ENCODE measurements around the gene GFOD2. TPM values are rescaled to one million over a fixed set of nuclear protein-coding genes. Genes with fewer than 3 reads are reported as not detected.

GFOD2 gene
- total and polyA plus RNA-seq, 2 of the 13 experiments (the other 11 are each of a cell fraction or from before 2014, with no cell fraction given) = 11.1 to 17.2 TPM

DNA sequence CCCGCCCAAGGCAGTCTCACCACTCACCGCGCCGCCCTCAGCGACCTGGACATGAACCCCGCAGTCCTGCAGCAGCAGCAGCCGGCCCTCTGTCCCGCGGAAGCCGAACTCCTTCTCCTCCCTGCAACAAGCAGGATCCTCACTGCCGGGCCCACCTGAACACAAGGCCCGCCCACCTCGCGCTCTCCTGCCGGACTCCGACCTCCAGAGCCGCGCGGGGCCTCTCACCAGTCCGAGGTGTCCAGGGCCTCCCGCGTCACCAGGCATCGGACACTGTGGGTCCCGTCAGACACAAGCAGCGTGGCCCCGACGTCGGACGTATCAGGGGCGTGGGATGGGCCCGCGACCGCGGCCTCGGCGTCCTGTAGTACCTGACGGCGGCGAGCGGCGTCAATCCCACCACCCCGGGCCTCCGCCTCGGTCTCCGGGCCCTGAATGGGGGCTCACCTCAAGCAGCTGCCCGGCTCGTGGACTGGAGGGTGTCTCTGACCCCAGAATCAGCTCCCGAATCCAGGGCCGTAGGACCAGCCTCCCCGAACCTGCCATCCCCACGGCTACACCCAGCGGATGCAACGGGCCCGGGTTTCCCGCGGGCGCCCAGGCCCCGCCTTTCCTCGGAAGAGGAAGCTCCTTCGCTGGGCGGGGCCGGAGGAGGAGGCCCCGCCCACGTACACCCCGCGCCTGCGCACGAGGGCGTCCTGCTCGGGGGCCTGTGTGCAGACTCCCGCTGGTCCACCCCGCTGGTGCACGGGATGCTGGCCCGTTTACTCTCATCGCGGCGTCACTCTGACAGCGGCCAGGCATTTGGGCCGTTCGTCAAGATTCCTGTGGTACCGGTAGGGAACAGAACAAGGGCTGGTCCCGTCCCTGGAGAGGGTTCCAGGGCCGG, 59.2 kb downstream of the GFOD2 start, which contains the start of gene ACD (continued):
- TF ChIP-seq, protein P1, sequence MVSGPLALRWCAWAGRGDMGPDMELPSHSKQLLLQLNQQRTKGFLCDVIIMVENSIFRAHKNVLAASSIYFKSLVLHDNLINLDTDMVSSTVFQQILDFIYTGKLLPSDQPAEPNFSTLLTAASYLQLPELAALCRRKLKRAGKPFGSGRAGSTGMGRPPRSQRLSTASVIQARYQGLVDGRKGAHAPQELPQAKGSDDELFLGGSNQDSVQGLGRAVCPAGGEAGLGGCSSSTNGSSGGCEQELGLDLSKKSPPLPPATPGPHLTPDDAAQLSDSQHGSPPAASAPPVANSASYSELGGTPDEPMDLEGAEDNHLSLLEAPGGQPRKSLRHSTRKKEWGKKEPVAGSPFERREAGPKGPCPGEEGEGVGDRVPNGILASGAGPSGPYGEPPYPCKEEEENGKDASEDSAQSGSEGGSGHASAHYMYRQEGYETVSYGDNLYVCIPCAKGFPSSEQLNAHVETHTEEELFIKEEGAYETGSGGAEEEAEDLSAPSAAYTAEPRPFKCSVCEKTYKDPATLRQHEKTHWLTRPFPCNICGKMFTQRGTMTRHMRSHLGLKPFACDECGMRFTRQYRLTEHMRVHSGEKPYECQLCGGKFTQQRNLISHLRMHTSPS (CRISPR knock-in tag; IDR thresholded peaks at IDR 0.05; ENCODE audit: low read depth) = peak; percentile 5; the same call in 1 of the 2 replicates
- TF ChIP-seq HDAC2 (CRISPR knock-in tag; IDR thresholded peaks at IDR 0.05) (peak; percentile 68), ZNF44 (CRISPR knock-in tag; IDR thresholded peaks at IDR 0.05) (peak; percentile 73; the same call in 1 of the 2 replicates), IKZF4 (CRISPR knock-in tag; IDR thresholded peaks at IDR 0.05; ENCODE audit: borderline replicate concordance, low read depth, not compliant biosample characterization) (peak; percentile 69), KDM5A (IDR thresholded peaks at IDR 0.05; ENCODE audit: borderline replicate concordance, low read length) (peak; percentile 78), PPARG (CRISPR knock-in tag; conservative IDR thresholded peaks at IDR 0.05) (peak; percentile 39; the same call in 1 of the 2 replicates), EEA1 (CRISPR knock-in tag; IDR thresholded peaks at IDR 0.05; ENCODE audit: borderline replicate concordance) (0 out of 2 replicates have a peak, but pooled peaks have one; percentile 88), ZNF777 (CRISPR knock-in tag; IDR thresholded peaks at IDR 0.05) (peak; percentile 83), SATB2 (CRISPR knock-in tag; IDR thresholded peaks at IDR 0.05) (peak; percentile 37), ZNF383 (CRISPR knock-in tag; IDR thresholded peaks at IDR 0.05; ENCODE audit: borderline replicate concordance) (peak; percentile 88; the same call in 1 of the 2 replicates), ZNF180 (CRISPR knock-in tag; IDR thresholded peaks at IDR 0.05; ENCODE audit: borderline replicate concordance, low read depth) (no peak), FOXA3 (CRISPR knock-in tag; IDR thresholded peaks at IDR 0.05) (peak; percentile 2; the same call in 1 of the 2 replicates), ZNF678 (CRISPR knock-in tag; IDR thresholded peaks at IDR 0.05) (peak; percentile 84), HIVEP1 (CRISPR knock-in tag; IDR thresholded peaks at IDR 0.05) (peak; percentile 75), ZNF205 (CRISPR knock-in tag; IDR thresholded peaks at IDR 0.05) (peak; percentile 2; the same call in 1 of the 2 replicates), ATRX (CRISPR knock-in tag; IDR thresholded peaks at IDR 0.05; ENCODE audit: borderline replicate concordance) (no peak), ZNF557 (CRISPR knock-in tag; IDR thresholded peaks at IDR 0.05) (no peak)
- TF ChIP-seq, protein P2, sequence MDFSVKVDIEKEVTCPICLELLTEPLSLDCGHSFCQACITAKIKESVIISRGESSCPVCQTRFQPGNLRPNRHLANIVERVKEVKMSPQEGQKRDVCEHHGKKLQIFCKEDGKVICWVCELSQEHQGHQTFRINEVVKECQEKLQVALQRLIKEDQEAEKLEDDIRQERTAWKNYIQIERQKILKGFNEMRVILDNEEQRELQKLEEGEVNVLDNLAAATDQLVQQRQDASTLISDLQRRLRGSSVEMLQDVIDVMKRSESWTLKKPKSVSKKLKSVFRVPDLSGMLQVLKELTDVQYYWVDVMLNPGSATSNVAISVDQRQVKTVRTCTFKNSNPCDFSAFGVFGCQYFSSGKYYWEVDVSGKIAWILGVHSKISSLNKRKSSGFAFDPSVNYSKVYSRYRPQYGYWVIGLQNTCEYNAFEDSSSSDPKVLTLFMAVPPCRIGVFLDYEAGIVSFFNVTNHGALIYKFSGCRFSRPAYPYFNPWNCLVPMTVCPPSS (IDR thresholded peaks at IDR 0.05) = no peak
- TF ChIP-seq, protein P3, sequence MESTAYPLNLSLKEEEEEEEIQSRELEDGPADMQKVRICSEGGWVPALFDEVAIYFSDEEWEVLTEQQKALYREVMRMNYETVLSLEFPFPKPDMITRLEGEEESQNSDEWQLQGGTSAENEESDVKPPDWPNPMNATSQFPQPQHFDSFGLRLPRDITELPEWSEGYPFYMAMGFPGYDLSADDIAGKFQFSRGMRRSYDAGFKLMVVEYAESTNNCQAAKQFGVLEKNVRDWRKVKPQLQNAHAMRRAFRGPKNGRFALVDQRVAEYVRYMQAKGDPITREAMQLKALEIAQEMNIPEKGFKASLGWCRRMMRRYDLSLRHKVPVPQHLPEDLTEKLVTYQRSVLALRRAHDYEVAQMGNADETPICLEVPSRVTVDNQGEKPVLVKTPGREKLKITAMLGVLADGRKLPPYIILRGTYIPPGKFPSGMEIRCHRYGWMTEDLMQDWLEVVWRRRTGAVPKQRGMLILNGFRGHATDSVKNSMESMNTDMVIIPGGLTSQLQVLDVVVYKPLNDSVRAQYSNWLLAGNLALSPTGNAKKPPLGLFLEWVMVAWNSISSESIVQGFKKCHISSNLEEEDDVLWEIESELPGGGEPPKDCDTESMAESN (CRISPR knock-in tag; conservative IDR thresholded peaks at IDR 0.05) = peak; percentile 80; the same call in 1 of the 2 replicates
- TF ChIP-seq, protein P4, sequence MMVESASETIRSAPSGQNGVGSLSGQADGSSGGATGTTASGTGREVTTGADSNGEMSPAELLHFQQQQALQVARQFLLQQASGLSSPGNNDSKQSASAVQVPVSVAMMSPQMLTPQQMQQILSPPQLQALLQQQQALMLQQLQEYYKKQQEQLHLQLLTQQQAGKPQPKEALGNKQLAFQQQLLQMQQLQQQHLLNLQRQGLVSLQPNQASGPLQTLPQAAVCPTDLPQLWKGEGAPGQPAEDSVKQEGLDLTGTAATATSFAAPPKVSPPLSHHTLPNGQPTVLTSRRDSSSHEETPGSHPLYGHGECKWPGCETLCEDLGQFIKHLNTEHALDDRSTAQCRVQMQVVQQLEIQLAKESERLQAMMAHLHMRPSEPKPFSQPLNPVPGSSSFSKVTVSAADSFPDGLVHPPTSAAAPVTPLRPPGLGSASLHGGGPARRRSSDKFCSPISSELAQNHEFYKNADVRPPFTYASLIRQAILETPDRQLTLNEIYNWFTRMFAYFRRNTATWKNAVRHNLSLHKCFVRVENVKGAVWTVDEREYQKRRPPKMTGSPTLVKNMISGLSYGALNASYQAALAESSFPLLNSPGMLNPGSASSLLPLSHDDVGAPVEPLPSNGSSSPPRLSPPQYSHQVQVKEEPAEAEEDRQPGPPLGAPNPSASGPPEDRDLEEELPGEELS (CRISPR knock-in tag; IDR thresholded peaks at IDR 0.05) = 0 out of 2 replicates have a peak, but pooled peaks have one; percentile 15
- TF ChIP-seq, protein P5, sequence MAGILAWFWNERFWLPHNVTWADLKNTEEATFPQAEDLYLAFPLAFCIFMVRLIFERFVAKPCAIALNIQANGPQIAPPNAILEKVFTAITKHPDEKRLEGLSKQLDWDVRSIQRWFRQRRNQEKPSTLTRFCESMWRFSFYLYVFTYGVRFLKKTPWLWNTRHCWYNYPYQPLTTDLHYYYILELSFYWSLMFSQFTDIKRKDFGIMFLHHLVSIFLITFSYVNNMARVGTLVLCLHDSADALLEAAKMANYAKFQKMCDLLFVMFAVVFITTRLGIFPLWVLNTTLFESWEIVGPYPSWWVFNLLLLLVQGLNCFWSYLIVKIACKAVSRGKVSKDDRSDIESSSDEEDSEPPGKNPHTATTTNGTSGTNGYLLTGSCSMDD (CRISPR knock-in tag; IDR thresholded peaks at IDR 0.05) = no peak; the same call in 1 of the 2 replicates
